Measurements from ENCODE around the gene CD200. TPM values are rescaled to one million over a fixed set of nuclear protein-coding genes. Genes with fewer than 3 reads are reported as not detected.

CD200 gene
- total RNA-seq, 4 donors from 2014 or later: 7.2 to 22.9 (median 7.6) TPM

DNA sequence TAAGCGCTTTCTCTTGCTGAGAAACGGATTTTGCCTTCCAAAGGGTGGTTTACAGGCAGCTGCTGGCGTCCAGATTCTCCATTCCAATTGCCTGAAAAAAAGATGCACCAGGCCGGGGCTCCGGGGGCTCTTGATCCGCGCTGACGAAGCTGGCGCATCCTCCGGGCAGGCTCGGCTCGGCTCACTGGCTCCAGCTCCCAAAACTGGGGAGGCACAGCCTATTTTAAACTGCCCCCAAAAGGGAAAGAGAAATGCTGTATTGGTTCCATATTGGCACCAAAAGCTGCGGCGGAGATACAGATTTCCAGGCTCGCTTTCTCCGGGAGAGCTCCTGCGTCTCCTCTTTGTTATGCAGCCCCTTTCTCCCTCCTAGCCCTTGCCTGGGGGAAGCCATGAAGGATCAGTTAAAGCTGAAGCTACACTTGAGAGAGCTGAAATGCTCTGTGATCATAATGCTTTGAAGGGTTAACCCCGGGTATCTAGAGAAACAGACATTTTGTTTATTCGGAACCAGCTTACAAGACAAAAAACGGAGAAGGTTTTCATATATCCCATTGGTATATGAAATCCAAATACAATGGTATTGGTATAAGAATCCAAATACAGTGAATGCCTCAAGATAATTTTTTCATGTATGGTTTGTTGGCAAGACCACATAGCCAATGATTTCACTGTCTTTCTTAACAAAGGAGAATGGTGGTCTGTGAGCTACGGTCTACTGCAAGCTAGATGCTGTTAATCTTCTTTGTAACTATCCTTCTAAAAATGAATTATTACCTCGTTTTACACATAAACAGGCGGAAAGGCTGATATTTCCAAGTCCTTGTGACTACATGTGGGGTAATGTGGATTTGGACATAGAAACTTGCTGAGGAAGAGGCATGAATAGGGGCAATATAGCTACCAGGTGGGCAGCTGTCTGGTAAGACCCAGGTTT is 693 bp downstream of the CD200 start:
- H3K27ac ChIP-seq (replicated peaks in 1 of 4): peak overlapping the region; percentile 80 to 84 (median 82)
- TF ChIP-seq POLR2A (IDR thresholded peaks at IDR 0.05; ENCODE audit: low read depth): no peak
- no peak for TF ChIP-seq POLR2AphosphoS5 (IDR thresholded peaks at IDR 0.05)
- TF ChIP-seq, protein P1, sequence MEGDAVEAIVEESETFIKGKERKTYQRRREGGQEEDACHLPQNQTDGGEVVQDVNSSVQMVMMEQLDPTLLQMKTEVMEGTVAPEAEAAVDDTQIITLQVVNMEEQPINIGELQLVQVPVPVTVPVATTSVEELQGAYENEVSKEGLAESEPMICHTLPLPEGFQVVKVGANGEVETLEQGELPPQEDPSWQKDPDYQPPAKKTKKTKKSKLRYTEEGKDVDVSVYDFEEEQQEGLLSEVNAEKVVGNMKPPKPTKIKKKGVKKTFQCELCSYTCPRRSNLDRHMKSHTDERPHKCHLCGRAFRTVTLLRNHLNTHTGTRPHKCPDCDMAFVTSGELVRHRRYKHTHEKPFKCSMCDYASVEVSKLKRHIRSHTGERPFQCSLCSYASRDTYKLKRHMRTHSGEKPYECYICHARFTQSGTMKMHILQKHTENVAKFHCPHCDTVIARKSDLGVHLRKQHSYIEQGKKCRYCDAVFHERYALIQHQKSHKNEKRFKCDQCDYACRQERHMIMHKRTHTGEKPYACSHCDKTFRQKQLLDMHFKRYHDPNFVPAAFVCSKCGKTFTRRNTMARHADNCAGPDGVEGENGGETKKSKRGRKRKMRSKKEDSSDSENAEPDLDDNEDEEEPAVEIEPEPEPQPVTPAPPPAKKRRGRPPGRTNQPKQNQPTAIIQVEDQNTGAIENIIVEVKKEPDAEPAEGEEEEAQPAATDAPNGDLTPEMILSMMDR (IDR thresholded peaks at IDR 0.05): no peak
- no peak for TF ChIP-seq EP300 (IDR thresholded peaks at IDR 0.05)
- peaks cover 0 to 20% (median 14%) of the 10 kb centered on the region in 4 donors for H3K4me1 ChIP-seq
- no peaks in the 10 kb centered on the region for H3K36me3 ChIP-seq
- H3K4me3 ChIP-seq: peak overlapping the region; percentile 60 to 76 (median 64)
- 10% methylated on average over 11 of the region's 23 CpGs for WGBS
- no peak for DNase-seq (ENCODE audit: extremely low spot score)
- H3K27me3 ChIP-seq: no peaks in the 10 kb centered on the region
- no peaks in the 10 kb centered on the region for H3K9me3 ChIP-seq
- intact Hi-C loops (cut with DNase I): loop anchor here (10.0 kb wide), 1 partner anchor 101 kb away; no protein-coding TSS in a partner anchor

DNA sequence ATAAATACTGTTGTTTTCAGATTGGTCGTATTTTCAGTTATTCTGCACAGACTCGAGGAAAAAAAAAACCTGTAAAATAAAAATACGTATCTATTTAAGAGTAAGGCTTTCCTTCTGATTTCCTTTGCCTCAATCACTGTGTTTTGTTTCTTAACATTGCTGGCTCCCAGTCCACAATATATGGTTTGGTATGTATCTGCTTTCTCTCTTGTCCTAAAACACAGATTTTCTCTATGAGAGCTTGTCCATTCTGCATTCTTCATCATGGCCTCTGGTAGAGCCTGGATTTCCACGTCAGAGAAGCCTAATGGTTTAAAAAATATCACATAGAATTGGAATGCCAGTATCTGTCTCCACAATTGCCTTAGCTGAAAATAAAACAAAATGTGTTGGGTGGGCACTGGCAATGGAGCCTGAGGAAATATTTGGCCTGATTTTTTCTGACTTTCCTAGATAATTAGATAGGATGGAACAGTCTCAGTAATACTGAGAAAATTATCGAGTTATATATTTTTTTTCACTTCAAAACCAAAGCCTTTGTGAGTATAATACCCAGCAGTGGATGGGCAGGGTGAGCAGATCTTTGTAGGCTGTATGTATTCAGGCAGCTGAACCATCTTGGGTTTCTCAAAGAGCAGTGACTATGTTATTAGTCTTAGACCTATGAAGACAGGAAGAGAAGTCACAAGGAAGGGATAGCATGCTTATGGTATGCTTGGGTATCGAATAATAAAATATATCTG is 1.9 kb downstream of the CD200 start:
- no peaks in the 10 kb centered on the region for H3K9me3 ChIP-seq
- peak overlapping the region; percentile 60 to 76 (median 64) for H3K4me3 ChIP-seq
- DNase-seq (ENCODE audit: extremely low spot score): no peak
- TF ChIP-seq EP300 (IDR thresholded peaks at IDR 0.05) (no peak), POLR2AphosphoS5 (IDR thresholded peaks at IDR 0.05) (no peak), POLR2A (IDR thresholded peaks at IDR 0.05; ENCODE audit: low read depth) (no peak)
- TF ChIP-seq, protein P1 (IDR thresholded peaks at IDR 0.05): no peak
- H3K27ac ChIP-seq (replicated peaks in 1 of 4): peak overlapping the region; percentile 80 to 84 (median 82)
- 42% methylated on average over 6 of the region's 6 CpGs for WGBS
- H3K36me3 ChIP-seq: no peaks in the 10 kb centered on the region
- H3K4me1 ChIP-seq: peaks cover 0 to 20% (median 15%) of the 10 kb centered on the region in 4 donors
- no peaks in the 10 kb centered on the region for H3K27me3 ChIP-seq
- intact Hi-C loops (cut with DNase I): loop anchor here (10.0 kb wide), 1 partner anchor 100 kb away; no protein-coding TSS in a partner anchor

DNA sequence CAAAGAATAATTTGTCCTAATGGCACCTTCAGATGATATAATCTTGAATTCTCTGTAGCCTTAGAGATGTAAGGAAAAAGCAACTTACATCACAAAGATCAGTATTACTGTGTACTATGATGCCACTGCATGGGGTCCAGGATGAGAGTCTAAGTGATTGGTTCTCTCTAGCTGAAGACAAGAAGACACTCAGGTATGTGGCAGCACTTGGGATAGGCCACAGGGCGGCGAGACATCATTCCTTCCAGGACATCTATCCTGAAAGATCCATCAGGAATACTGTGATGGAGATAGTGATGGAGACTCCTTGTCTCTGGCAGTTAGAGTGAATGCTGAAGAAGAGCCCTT is 2.5 kb downstream of the CD200 start:
- Histone ChIP-seq H3K4me3 (no peak overlapping the region), H3K4me1 (peaks cover 0 to 20% (median 15%) of the 10 kb centered on the region in 4 donors), H3K9me3 (no peaks in the 10 kb centered on the region), H3K27ac (replicated peaks in 1 of 4) (peak overlapping the region; percentile 80 to 84 (median 82)), H3K27me3 (no peaks in the 10 kb centered on the region), H3K36me3 (no peaks in the 10 kb centered on the region)
- intact Hi-C loops (cut with DNase I): loop anchor here (10.0 kb wide), 1 partner anchor 99 kb away; no protein-coding TSS in a partner anchor
- 100% methylated on average over 2 of the region's 2 CpGs for WGBS
- TF ChIP-seq POLR2A (IDR thresholded peaks at IDR 0.05; ENCODE audit: low read depth): no peak
- no peak for TF ChIP-seq POLR2AphosphoS5 (IDR thresholded peaks at IDR 0.05)
- no peak for TF ChIP-seq EP300 (IDR thresholded peaks at IDR 0.05)
- TF ChIP-seq, protein P1 (IDR thresholded peaks at IDR 0.05): no peak
- DNase-seq (ENCODE audit: extremely low spot score): no peak

DNA sequence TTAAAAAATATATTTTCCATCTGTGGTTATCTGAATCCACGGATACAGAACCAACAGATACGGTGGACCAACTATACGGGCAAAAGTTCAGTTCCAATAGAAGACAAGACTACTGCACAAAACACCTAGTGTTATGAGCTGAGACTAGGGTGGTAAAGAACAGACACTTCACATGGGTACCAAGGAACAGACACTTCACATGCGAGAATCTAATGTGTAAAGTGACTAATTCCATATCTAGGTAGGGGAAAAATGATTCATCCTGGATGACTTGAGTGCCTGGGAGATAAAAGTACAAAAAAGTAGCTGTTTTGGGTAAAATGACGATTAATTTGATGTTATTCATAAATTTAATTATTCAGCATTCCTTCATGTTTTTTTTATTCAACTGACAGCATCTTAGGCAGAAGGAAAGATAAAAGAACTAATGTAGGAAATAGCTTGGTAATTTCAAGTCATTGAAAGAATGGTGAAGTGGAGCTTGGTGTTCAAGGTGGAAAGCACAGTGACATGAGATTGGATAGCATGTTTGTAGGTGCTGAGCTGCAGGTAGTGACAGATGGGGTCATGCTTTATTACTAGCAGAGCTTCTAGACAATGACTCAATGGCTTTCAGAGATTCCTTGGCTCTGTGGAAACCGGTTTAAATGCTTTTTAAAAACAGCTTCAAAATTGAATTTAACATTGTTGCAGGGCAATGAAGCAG is 5.2 kb downstream of the CD200 start:
- WGBS: 72% methylated on average over 6 of the region's 6 CpGs

More for the DNA sequence above, 5.2 kb downstream of the CD200 start:
- Histone ChIP-seq H3K9me3 (peaks cover 0 to 2% (median 0%) of the 10 kb centered on the region in 4 donors), H3K27ac (replicated peaks in 1 of 4) (no peak overlapping the region), H3K27me3 (no peaks in the 10 kb centered on the region), H3K4me1 (peaks cover 0 to 8% (median 6%) of the 10 kb centered on the region in 4 donors), H3K4me3 (no peak overlapping the region), H3K36me3 (no peaks in the 10 kb centered on the region)
- no peak for DNase-seq (ENCODE audit: extremely low spot score)
- no peak for TF ChIP-seq POLR2AphosphoS5 (IDR thresholded peaks at IDR 0.05)
- intact Hi-C loops (cut with DNase I): loop anchor here (10.0 kb wide), 1 partner anchor 97 kb away; no protein-coding TSS in a partner anchor

All from esophagus muscularis mucosa (tissue), 4 donors.